ENCODE results near the gene CCDC57.

- TF ChIP-seq POLR2A (IDR thresholded peaks at IDR 0.05; ENCODE audit: low read depth, low read length) (no peak), MAZ (IDR thresholded peaks at IDR 0.05; ENCODE audit: borderline replicate concordance, low read depth, low read length) (no peak), CTCF (conservative IDR thresholded peaks at IDR 0.05; ENCODE audit: low read depth, low read length) (no peak)
These were observed 13.6 kb upstream of the CCDC57 start for GRCh38 chr17:82226146-82226808.

All from IMR-90 (cell line).